GM18508 (cell line): Measurements from ENCODE around the gene PACRG.

Source experiments
- ATAC-seq: cut with Tn5 transposase; IDR thresholded peaks from one replicate; pipeline ENCODE4 v1.9.1; 2021; ENCODE audit warnings: moderate number of reproducible peaks; ENCODE audit not compliant: insufficient read depth, unreplicated experiment

PACRG gene

DNA sequence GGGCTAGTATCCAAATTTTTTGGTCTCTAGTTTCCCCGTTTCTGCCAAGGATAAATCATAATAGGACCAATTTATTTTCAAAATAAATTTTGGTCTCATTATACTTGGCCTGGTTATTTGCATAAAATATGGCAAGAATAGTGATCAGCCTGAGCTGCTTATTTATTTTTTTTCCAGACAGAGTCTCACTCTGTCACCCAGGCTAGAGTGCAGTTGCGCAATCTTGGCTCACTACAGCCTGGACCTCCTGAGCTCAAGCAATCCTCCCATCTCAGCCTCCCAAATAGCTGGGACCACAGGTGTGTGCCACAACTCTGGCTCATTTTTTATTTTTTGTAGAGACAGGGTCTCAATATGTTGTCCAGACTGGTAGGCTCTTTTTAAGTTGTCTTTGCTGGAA, 329.5 kb downstream of the PACRG start:
- no peak for ATAC-seq

DNA sequence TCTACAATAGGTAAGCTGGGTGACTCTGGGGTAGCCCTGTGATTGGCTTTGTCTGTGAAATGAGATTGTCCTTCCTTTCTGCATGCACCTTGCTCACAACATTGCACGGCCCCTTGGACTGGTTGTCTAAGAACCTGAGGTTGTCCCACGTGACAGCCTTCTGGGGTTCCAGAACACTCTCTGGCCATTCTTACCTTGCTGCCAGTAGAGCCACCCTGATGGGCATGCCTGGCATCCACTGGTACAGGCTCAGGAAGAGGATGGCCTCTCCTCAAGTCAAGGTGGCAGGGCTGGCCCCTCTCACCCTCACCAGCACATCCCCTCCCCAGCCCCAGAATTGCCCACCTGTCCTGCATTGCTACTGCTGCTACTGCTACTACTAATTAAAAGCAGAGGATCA, 335.0 kb downstream of the PACRG start:
- no peak for ATAC-seq

DNA sequence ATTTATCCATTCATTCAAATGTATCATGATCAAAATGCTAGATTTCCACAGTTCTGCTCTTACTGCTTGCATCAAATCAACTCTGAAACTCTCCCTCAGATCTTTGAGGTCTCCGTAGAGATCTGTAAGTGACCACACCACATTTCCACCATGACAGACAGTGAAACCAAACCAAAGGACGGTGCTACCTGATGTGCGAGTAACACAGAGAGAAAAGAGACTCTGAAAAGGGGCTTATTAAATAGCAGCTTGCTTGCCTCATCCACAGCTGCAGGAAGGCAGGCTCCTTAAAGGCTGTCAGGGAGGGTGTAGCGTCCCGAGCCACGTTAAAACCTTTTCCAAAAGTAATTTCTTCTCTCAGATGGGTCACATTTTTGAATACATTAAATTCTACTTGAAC, 335.8 kb downstream of the PACRG start:
- ATAC-seq = no peak

DNA sequence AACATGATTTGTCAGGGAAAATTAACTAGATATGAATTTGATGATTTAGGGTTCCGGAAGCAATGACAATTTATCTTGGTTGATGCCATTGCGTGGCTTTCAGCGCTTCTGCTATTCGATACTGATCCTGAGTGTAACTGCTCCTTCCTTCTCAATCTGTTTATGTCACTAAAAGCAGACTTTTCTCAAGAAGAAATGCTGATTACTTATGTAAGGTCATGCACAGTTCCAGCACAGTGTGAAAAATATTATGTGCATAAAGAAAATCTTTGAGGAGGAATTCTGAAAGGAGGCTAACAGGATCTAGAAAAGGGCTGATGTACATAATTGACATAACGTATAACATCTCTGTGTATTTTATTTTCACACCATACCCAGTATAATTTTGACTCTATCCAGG, 336.6 kb downstream of the PACRG start:
- no peak for ATAC-seq

DNA sequence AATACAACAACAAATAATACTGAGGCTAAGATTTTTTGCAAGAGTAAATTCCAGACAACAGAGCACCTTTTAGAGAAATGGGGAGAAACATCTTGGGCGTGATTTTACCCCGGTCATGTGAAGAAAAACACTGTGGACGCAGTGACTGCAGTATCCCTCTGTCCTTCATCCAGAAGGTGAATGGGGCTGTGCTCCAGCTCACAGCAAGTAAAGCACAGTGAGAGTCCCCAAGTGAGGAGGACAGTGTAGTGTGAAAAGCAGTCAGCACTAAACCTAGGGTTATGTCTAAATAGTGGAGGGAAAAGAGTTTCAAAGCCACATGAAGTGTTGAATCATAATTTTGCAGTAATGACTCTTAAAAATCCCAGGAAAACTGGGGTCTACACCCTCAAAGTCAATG, 338.4 kb downstream of the PACRG start:
- no peak for ATAC-seq

DNA sequence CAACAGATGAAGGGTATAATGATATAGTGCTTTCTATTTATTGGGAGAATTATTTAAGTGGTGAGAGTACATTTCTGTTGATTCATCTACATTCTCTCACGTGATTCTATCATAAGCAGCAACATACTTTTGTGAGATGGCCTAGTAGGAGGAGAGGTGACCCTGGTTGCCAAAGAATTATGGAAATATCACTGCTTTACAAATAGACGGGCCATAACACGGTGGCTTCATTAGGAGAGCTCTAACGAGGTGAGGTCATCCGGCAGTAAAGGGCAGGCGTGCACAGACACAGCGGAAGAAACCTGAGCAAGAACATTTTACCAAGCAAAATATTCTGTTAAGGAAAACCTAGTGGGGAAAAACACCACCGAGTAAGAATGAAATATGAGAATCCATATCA, 349.4 kb downstream of the PACRG start:
- no peak for ATAC-seq

DNA sequence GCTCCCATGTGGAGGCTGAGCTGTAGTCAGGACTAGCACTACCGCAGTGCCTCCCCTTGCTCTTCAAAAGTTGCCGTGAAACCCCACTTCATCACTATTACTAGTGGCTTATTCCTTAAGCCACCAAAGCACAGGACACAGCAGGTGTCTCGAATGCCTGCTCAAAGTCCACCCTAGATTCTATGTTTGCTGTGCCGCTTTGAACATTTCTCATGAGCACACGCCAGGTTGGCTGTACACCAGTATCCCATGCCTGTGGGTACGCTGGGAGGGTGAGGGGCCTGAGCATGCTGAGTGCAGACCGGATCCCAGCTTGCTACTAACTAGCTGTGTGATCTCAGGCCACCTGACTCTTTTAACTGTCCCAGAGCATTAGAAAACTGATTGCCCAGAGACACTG, 350.9 kb downstream of the PACRG start:
- ATAC-seq = no peak

DNA sequence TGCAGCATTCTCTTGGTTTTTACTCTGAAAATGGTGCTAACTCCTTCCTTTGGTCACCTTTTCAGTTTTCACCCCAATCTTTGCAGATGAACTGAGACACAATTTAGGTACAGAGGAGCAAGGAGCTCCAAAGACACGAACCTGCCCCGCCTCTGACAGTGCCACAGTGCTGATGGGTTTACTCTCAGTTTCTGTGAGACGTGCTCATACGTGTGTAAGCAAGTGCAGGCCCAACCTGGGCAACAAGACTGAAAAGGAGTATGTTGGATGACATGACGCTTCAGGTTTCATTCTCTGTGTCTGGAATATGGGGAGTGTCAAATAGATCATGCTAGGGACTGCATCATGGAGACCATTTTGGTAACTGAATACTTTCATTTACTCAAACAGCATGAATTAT, 352.5 kb downstream of the PACRG start:
- ATAC-seq = no peak

DNA sequence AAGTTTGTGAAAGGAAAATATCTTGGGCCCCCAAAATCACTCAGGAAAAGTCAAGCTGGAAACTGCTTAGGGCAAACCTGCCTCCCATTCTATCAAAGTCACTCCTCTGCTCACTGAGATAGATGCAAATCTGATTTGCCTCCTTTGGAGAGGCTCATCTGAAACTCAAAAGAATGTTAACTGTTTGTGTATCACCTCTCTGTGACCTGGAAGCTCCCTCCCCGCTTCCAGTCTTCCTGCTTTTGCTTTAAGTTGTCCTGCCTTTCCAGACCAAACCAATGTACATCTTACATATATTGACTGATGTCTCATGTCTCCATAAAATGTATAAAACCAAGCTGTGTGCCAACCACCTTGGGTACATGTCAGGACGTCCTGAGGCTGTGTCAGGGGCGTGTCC, 355.4 kb downstream of the PACRG start:
- ATAC-seq = no peak

DNA sequence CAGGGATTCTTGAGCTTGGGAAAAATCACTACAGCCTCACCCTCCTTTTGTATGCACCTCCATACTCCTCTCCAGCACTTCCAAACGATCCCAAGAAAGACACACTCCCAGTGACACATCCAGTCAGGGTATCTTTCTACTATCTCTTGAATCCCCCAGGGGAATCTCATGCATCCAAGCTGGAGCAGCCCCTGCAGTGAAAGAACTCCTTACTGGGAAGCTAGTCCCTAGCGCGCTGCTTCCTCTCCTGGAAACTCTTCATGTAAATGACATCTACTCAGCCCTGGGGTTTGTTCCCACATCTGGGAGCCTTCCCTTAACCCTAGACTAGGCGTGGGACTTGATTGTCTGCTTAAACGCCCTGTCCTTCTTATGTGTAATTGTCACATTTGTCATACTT, 357.7 kb downstream of the PACRG start:
- ATAC-seq = no peak

DNA sequence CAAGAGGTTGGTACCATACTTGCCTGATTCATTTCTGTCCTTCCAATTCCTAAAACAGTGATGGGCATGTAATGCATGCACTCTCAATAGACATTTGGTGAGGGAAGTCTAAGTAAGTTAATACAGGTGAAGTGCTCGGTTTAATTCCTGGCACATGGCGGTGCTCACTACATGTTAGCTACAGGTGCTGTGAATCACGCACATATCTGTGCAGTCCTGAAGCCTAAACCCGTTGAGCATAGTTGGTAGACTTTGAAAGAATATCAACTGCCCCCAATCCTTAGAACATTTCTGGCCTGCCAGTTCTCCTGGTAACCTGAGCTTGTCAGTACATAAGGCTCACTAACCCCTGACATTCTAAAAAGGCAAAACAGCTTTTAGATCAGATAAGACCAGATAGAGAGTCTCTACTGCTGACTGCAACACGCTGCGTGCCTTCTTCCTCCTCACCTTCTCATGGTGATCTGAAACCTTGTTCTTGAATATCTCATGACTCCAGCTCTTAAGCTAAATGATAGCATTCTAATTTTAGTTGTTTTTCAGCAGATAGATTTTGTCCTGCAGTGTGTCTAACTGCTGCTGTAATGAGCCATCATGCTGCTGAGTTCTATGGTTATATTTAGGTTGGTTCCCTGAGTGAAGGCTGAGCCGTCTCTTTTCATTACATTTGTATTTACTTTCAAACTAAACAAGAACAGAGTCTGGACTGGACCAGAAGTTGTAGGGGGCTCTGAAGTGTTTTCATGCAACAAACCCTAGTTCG, 358.3 kb downstream of the PACRG start:
- no peak for ATAC-seq

DNA sequence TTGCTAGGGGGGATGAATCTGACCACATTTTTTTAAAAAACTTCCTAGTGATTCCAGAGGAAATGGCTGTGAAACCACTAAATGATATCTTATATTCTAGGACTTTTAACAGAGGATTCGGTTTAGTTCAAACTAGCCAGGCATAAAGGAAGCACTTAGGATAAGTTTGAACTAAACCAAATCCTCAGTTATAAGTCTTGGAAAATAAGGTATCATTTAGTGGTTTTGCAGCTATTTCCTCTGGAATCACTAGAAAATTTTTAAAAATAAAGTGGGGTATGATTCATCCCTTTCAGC, 358.8 kb downstream of the PACRG start:
- ATAC-seq = no peak

DNA sequence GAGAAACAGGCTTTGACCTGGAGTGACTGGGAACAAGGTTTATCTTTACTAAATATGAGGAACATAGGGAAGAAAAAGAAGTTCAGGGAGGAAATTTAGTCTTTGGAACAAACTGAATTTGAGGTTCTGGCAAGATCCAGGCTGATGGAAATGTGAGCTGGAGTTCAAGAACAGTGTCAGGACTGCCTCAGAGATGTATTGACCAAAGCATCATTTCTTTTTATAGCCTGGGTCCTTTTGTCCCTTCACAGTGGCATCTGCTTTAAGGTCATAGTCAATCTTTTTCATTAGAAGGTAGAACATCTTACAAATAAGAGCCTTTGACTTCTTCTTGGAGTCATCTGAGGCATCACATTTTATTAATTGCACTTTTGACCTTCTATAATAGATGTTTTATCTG, 360.2 kb downstream of the PACRG start:
- no peak for ATAC-seq

DNA sequence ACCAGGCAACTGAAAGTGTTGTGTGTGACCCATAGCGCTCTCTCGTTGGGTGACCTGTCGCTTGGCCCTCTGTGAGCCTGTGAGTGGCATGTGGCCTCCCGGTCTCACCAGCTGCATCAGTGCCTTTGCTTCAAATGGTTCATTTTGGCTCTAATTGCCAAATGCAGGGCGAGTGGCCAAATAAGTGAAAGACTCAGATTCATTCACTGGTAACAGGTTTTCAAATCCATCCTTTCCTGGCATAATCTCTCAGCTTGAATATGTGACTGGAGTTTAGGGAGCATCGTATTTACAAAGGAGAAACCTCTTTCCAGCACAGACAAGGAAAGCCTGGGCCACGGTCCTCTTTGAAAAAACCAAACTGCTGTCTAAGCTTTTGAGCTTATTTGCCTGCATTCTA, 365.1 kb downstream of the PACRG start:
- no peak for ATAC-seq

DNA sequence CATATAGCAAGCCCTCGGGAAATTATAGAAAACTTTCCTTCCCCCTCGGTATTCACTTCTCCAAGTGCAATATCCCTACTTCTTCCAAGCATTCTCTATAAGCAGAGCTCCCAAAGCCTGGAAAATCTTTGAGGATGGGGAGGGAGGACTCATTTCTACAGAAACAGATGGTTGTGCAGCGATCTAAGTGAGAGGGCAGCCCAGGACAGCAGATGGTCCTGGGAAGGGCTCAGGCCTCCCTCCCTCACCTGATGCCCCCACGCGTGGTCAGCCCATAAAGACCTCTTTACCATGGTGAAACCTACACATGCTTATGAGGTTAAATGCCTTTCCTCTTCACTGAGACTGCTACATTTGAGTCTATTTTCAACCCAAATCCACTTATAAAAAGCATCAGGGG, 367.1 kb downstream of the PACRG start:
- no peak for ATAC-seq

DNA sequence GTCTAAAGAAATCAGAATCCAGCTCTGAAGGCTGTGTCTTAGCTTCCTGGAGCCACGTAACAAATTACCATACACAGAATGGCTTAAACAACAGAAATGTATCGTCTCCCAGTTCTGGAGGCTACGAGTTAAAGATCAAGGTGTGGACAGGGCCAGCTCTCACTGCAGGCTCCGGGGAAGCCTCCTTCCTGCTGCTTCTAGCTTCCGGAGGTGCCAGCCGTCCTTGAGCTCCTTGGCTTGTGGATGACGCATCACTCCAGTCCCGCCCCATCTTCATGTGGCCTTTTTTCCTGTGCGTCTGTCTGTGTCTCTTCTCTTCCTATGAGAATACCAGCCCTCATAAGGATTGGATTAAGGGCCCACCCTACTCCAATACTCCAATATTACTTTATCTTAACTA, 367.6 kb downstream of the PACRG start:
- ATAC-seq = no peak

DNA sequence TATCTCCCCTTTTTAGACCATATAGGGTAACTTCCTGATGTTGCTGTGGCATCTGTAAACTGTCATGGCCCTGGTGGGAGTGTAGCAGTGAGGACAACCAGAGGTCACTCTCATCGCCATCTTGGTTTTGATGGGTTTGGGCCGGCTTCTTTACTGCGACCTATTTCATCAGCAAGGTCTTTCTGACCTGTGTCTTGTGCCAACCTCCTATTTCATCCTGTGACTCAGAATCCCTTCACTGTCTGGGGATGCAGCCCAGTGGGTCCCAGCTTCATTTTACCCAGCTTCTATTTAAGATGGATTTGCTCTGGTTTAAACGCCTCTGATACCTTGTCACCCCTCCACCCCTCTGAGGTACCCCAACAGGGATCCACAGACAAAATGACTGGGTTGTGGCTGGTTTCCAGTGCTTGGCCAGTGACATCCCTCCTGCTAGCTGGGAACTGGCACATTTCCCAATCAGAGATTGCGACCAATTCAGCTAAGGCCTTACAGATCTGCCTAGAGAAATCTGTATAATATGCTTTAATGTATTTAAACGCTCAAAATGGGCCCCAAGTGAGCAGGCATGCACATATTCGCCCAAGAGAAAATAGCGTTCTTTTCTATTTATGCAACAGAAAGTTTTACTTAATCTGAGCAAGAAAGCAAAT, 371.2 kb downstream of the PACRG start:
- ATAC-seq = no peak

DNA sequence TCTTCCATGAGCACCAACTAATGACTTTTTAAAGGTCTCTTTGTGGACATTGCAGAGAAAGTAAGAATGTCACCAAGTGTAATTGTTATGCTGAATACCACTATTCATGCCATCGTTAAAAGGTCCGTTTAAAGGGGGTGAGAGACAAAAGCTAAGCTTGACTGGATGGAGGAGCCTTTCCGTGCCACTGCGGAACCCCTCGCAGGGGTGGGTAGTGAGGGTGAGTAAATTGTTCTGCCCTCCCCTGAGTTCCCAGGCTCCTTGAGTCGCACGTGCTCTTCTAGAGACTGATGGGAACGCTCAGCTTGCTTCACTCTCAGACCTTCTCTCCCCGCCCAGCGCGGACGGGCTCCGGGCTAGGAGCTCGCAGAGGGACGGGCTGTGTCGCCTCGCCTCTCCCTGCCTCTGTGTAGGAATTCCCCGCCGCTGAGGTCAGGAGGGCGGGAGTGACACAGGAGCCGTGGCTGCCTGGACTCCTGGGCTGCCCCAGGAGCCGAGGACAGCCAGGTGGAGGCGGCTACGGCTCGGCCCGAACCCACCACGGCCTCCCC, 371.9 kb downstream of the PACRG start:
- ATAC-seq = no peak

DNA sequence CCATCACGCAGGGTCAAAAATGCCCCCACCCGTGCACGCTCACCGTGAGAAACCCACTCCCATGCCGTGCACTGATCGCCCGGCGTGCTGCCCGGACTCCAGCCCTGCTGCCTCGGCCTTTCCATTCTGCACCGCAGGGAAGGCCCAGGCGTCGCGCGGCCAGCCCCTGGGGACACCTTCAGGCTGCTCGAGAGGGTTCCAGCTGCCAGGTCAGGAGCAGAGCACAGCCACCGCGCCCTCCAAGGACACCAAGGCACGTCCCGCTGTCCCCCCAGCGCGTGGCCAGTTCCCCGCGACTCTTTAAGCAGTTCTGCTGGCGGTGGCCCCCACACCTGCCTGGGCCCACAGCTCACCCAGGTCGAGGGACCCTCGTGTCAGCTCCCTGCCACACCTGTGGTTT, 372.5 kb downstream of the PACRG start:
- no peak for ATAC-seq

DNA sequence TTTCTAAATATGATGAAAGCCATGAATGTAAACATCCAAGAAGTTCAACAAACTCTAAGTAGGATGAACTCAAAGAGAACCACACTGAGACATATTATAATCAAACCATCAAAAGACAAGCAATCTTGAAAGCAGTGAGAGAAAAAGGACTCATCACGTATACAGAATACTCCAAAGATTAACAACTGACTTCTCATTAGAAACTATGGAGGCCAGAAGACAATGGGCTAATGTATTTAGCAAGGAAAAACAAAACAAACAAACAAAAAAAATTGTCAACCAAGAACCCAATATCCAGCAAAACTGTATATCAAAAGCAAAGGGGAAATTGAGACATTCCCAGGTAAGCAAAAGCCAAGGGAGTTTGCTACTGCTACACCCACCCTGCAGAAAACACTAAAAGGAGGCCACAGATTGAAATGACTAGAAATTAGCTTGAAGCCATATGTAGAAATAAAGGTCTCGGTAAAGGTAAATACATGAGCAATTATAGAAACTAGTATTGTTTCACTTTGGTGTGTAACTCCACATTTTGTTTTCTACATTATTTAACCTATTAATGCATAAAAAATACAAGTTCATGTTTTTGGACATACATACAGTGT, 385.7 kb downstream of the PACRG start:
- ATAC-seq = no peak

DNA sequence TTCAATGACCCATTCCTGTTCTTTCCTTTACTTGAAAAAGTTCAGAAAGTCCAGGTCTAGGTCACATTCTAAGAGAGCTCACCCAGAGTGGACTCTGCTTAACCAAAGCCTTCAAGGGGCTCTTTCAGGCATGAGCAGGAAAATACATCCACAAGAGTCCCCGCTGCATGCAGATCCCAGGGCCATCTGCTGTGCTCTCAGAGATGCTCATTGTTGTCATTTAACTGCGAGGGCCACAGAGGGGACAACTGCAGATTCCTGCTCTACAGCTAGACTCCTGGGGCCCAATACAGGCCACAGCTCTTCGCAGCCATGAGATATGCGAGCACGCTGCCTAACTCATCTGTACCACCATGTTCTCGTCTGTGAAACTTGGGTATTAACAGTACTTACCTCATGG, 391.2 kb downstream of the PACRG start:
- no peak for ATAC-seq

DNA sequence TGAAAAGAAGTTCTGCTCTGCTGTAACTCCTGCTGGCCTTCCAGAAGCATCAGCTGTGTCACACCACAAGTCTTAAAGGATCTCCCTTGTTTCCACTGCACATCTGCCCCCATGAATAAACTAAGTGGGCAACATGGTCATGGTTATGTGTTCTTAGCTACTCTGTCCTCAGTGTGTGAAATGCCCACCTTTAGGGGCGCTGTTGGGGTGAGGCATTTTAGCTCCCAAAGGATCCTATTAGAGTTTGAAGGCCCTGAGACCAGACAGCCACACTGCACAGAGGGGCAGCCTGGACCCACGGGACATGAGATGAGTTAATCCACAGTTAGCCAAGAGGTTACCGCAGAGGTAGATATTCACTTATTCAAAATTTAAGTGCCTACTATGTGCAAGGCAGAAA, 392.4 kb downstream of the PACRG start:
- ATAC-seq = no peak
